Occipital lobe (tissue), 2 donors: ENCODE measurements around the gene ELF3. TPM values are rescaled to one million over a fixed set of nuclear protein-coding genes. Genes with fewer than 3 reads are reported as not detected.
"Not testable (repeated sequence)": the region's sequence is repeated elsewhere in the genome, so short reads cannot be mapped to it uniquely, and the experiment has no call there.

Source experiments
- DNase-seq: peaks from one replicate; lab custom pipeline; 2025; lab: John Stamatoyannopoulos, UW
- total RNA-seq: library from RNA; depleted of rRNA; stranded (reverse); fragments of >200 nt; gene quantifications from one replicate; pipeline ENCODE4 v1.2.3, GENCODE V29; 2014

ELF3 gene
- total RNA-seq, 1 donor from 2014 or later = 0.31 TPM

DNA sequence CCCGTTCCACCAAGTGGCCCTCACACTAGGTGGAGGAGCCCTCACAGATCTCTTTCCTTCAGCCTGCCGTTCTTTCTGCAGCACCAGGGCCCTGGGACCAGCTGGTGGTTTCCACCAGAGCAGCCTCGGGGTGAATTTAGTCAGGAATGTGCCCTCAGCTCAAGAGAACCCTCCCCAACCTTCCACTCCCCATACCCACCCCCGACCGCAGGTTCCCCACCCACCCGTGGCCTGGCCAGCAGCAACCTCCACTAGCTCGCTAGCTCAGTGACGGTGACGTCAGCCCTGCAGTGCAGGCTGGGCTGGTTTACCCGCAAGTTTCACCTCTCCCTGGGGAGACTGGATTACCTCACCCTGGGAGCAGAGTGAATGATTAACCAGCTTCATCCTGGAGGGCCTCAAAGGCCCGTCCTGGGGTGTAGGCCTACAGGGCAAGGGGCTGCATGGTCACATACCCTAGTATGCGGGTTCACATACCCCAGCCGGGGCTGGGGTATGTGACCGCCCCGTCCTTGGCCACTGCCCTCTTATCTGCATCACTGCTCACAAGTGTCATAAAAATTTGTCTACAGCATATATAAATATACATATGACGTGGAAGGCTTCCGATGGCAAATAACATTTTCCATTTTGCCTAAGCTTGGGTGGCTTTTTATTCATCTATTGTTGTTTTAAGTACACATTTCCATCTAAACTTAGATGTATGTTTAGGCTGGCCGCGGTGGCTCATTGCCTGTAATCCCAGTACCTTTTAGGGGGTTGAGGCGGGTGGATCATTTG lies 24.5 kb downstream of the ELF3 start:
- no peak for DNase-seq

DNA sequence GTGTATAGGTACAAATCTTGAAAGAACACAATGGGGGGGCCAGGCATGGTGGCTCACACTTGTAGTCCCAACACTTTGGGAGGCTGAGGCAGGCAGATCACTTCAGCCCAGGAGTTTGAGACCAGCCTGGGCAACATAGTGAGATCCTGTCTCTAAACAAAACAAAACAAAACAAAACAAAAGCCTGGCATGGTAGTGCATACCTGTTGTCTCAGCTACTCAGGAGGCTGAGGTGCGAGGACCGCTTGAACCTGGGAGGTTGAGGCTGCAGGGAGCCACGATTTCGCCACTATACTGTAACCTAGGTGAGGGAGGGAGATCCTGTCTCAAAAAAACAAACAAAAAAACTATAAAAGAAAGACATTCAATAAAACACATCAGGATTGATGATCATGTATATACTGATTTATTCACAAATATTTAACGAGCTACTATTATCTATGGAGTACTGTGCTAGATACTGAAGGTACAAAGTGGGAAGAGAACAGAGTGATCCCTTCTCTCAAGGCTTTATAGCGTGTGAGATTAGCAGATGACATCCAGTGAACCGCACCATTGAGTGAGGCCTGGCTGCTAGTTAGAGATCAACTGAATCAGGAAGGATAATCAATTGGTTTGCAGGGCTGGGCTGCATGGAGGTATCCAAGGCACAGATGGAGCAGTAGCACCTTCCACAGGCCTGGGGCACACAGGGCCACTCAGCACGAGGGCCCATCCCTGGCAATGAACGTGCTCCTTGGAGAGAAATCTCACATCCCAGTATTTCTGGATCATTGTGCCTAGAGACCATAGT lies 26.4 kb downstream of the ELF3 start:
- no peak for DNase-seq

DNA sequence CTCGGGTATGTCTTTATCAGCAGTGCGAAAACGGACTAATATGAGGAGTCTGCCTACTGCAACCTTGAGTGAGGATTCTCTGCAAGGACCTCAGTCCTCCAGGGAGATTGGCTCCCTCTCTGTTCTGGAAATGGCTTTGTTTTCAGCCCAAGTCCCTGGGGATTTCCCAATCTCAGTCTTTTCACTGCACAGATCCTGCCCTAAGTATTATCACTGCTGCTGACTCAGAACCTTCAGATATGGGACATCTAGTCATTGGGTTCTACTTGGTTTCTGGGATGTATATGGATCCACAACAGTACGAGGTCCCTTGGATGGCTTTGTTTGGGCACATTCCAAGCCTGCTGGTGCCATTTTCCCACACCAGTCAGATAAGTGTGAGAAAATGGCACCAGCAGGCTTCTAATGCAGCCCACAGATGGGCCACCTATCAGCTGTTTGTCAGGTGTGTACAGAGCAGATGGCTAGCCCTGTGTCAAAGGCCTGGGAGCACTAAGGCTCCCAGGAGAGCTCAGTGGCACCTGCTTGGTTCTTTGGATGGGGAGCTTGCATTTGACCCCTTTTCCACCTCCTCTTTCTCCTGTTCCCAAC lies 27.4 kb downstream of the ELF3 start:
- no peak for DNase-seq

DNA sequence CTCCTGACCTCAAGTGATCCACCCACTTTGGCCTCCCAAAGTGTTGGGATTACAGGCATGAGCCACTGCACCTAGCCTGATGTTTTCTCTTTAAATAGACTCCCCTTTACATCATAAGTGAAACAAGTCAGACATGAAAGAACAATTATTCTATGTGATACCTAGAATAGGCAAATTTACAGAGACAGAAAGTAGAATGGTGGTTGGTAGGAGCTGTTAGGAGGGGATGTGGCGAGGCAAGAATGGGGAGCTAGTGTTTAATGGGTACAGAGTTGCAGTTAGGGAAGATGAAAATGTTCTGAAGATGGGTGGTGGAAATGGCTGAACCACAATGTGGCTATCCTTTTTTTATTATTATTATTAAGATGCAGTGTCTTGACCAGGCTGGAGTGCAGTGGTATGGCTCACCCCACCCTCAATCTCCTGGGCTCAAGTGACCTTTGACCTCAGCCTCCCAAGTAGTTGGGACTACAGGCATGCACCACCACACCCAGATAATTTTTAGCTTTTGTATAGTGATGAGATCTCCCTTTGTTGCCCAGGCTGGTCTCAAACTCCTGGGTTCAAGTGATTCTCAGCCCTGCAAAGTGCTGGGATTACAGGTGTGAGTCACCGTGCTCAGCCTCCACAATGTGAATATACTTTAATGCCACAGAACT lies 28.4 kb downstream of the ELF3 start:
- no peak for DNase-seq

DNA sequence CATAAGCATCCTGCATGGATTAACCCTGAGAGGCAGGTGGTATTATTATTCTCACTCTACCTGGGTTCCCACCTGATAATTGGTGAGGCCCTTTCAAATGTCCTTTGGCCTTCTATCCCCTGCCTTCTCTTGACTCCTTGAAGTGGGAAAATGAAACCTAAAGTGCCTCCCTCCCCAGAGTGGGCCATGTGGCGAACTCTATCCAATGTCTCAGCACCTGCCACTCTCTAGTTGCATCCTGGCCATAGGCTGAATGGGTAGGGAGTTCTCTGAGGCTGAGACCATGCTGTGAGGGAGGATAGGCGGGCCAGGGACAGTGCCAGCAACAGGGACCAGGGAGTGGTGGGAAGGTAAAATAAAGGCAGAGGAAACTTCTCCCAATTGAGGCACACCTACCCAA lies 35.3 kb downstream of the ELF3 start:
- DNase-seq = no peak

DNA sequence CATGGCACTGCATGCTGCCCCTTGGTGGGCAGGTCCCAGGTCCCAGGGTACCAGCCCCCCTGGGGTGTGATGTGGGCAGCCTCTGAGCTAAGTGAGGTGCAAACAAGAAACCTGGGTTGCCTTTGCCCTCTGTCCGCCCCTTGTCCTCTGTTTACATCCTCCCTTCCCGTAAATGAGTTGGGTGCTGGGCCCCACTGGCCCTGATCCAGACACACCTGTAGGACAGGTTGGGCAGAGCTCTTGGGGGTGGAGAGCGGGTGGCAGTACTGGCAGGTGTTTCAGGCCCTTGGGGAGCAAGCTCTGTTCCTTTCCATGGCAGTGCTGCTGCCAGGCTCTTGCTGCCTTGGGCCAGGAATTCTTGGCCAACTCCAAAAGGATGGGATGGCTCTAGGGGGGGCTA lies 35.8 kb downstream of the ELF3 start:
- DNase-seq = no peak

DNA sequence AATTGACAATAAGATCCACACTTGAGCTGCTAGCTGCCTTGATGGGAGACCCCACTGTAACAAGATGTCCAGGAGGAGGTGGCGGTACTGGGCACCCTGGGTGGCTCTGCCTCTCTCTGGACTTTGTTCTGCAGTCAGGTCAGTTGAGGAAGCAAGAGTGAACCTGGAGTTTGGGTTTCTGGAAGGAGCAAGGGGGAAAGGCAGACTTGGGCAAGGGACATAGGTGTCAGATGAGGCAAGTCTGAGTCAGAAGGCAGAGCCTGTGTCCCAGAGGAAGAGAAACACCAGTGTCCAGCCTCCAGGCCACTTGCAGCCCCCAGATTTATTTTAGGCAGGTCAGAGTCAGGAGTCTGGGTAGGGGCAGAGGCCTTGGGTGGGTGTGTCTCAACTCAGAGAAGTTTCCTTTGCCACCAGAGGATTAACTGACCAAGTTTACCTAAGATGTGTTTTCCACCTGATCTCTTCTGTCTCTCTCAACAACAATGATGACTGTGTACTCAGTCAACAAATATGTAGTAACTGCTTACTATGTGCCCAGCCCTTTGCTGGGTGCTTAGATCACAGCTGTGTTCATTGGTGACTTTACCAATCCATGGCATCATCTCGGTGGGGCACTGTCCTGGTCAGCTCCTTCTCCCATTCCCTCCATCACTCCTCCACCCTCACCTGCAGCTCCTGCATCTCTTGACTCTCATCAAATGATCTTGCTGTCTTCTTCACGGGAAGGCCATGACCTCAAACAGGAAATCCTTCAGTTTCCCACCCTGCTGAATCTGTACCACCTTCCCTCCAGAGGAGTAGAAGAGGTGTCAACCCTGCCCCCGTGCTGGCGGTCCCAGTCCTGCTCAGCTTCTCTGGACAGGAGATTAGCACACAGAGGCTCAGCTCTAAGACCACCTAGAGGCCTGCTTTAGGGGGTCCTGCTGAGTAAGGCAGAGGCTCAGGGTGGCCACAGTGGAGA lies 36.6 kb downstream of the ELF3 start:
- DNase-seq = no peak

DNA sequence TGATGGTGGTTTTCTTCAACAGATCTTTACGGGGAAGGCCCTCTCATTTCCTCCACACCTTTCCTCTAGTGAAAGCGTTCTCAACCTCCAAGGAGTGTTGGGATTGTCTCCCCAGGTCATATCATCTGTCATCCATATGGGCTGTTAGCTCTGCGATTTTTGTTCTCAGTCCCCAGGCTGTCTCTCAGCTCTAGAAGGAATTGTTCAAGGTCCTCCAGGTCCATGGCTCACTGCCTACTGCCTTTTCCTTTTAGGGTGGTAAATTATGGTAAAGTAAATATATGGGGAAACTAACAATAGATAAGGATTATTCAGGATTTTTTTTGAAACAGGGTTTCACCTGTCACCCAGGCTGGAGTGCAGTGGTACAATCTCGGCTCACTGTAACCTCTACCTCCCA lies 37.6 kb downstream of the ELF3 start:
- no peak for DNase-seq

DNA sequence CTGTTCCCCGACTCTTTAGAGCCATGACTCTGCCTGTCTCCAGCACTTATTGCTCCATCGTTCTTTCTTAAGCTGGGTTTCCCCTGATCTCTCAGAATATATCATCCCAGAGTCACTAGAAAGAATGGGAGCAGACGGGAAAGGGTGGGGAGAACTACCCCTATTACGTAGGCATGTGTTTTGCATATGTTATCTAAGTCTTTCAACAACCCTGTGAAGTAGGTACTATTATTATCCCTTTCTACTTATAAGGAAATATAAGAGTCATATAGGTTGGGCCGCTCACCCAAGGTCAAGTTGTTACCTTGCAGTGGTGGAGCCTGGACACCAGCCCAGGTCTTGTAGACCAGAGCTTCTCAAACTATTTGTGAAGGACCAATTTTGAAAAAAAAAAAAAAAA lies 38.7 kb downstream of the ELF3 start:
- no peak for DNase-seq

DNA sequence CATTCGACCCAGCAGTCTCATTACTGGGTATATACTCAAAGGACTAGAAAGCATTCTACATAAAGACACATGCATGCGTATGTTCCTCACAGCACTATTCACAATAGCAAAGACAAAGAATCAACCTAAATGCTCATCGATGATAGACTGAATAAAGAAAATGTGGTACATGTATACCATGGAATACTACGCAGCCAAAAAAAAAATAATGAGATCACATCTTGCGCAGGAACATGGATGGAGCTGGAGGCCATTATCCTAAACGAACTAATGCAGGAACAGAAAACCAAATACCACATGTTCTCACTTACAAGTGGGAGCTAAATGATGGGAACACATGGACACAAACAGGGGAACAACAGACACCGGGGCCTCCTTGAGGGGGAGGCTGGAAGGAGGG lies 43.7 kb downstream of the ELF3 start:
- DNase-seq = no peak

DNA sequence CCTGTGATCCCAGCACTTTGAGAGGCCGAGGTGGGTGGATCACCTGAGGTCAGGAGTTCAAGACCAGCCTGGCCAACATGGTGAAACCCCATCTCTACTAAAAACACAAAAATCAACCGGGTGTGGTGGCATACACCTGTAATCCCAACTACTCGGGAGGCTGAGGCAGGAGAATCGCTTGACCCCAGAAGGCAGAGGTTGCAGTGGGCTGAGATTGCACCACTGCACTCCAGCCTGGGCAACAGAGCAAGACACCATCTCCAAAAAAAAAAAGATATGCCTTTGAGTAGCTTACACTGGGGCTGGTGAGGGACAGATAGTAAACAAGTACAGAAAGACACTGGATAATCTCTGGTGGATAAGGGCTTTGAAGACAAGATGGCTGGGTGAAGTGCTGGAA lies 44.3 kb downstream of the ELF3 start:
- not testable (repeated sequence) for DNase-seq

DNA sequence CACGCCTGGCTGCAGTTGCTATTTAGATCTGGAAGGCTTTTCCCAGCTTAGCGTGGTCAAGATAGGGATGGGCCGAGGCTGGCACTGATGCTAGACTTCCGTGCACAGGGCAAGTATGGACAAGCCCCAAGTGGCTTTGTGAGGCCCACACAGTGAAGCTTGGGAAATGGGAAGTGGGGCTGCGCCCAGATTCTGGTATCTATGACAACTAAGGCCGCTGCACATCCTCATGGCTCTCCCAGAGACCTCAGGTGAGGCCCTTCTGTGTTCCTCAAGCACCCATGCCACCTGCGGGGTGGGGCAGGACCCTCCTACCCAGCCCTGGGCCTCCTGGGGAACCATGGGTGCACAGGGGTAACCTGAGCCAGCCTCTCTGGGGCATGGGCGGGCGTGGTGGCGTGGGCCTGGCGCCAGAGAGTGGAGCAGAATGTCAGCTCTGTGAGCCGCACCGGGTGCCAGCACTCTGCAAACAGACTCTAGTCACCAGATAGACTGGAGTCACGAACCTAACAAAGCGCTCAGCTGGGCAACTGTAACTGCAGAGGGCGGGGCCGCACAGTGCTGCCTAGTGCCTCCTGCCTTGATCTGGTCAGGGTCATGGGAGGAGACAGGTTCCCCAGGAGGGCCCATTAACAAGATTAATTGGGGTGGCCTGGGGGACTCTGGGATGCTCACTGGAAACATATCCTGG lies 46.4 kb downstream of the ELF3 start:
- no peak for DNase-seq

DNA sequence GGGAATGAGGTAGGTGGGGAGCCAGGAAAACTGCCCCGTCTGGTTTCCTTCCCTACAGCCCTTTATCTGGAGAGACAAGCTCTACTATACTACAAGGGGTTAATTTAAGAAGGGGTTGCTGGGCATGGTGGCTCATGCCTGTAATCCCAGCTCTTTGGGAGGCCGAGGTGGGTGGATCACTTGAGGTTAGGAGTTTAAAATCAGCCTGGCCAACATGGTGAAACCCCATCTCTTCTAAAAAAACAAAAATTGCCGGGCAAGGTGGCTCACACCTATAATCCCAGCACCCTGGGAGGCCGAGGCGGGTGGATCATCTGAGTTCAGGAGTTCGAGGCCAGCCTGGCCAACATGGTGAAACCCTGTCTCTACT lies 46.9 kb downstream of the ELF3 start:
- not testable (repeated sequence) for DNase-seq

DNA sequence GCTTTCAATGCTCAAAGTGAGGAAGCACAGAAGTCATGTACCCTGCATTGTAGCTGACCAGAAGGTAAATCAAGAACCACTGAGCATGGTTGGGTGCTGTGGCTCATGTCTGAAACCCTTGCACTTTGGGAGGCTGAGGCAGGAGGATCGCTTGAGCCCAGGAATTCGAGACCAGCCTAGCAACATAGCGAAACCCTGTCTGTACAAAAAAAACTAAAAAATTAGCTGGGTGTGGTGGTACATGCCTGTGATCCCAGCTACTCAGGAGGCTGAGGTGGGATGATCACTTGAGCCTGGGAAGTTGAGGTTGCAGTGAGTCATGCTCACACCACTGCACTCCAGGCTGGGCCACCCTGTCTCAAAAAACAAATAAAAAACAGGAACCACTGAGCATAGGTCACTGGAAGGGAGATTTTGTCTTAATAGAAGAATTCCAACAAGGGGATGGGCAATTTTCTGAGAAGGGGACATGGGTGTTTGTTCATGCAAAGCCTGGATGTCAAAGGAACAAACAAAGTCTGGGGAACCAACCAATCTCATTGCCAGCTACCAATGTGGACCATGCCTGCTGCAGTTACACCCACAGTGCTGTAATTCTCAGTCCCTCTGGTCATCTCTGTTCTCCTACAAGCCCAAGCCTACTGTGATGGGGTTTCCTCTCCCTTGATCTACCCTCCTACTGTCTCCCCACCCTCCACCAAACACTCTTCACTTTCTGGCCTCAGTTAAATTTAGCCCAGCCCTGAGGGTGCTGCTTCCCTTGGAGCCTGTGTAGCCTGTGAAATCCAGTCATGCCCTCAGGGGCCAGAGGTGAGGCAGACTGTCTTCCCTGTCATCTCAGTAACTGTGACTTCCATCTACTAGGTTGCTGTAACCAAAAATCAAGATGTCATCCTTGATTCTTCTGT lies 47.9 kb downstream of the ELF3 start:
- DNase-seq = no peak

DNA sequence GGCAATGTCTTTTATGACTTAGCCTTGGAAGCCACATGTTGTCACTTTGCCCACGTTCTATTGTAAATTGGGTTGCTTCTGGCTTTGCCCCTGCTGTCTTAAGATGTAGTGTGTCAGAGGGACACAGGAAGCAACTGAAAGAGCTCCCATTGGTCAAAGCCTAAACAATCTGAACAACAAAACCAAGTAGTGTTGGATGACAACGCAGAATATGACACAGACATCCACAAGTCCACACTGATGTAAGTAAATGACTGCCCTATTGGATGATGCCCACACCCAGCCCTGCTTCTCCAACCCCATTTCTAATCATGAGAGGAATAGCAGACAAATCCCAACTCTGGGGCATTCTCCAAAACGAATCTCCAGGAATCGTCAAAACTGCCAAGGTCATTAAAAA lies 50.7 kb downstream of the ELF3 start:
- no peak for DNase-seq

DNA sequence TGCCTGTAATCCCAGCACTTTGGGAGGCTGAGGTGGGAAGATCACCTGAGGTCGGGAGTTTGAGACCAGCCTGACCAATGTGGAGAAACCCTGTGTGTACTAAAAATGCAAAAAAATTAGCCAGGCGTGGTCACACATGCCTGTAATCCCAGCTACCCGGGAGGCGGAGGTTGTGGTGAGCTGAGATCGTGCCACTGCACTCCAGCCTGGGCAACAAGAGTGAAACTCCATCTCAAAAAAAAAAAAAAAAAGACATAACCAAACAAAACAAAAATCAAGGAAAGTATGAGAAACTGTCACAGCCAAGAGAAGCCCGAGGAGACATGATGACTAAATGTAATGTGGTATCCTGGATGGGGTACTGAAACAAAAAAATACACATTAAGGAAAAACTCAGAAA lies 51.4 kb downstream of the ELF3 start:
- DNase-seq = not testable (repeated sequence)

DNA sequence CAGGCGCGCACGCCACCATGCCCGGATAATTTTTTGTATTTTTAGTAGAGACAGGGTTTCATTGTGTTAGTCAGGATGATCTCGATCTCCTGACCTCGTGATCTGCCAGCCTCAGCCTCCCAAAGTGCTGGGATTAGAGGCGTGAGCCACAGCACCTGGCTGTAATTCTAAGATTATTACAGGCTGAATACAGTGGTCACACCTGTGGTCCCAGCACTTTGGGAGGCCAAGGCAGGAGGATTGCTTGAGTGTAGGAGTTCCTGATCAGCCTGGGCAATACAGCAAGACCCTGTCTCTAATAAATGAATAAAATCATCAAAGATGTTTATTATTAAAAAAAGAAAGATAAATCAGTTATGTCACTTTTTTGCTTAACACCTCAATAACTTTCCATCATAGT lies 52.2 kb downstream of the ELF3 start:
- not testable (repeated sequence) for DNase-seq

DNA sequence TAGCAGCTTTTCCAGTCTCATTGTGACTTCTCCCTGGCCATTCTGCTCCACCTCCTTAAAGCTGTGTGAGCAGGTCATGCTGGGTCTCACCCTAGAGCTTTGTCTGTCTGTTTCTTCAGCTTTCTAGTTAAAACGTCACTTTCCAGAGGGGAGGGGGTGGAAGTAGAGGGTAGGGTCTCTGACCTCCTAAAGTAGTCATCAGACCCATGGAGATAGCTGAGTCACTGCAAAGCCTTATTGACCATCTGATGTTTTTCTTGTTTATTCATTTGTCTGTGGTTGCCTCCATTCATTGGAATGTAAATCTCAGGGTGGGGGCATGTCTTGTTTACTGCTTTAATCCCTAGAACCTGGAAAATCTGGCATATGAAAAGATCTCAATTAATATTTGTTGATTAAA lies 52.7 kb downstream of the ELF3 start:
- DNase-seq = no peak

DNA sequence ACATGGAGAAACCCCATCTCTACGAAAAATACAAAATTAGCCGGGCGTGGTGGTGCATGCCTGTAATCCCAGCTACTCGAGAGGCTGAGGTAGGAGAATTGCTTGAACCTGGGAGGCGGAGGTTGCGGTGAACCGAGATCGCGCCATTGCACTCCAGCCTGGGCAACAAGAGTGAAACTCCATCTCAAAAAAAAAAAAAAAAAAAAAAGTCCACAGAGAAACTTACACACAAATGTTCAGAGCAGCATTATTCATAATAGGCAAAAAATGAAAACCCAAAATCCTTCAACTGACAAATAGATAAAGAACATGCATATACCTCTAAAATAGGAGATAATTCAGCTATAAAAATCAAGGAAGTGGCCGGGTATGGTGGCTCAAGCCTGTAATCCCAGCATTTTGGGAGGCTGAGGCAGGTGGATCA lies 54.5 kb downstream of the ELF3 start:
- DNase-seq = not testable (repeated sequence)
